CMK (cell line): ENCODE measurements around the gene TBCK.

Source experiments
- DNase-seq: peaks from one replicate; pipeline ENCODE4 v3.0.0-alpha.2; 2010; ENCODE audit warnings: low read depth

TBCK gene

GRCh38 chr4:106286611-106287010 lies 29.4 kb downstream of the TBCK start:
- DNase-seq, result no peak

GRCh38 chr4:106284227-106284626 lies 31.8 kb downstream of the TBCK start:
- DNase-seq, result no peak

- no peak for DNase-seq
These were observed 38.8 kb downstream of the TBCK start for GRCh38 chr4:106277140-106277675.

GRCh38 chr4:106273831-106274230 lies 42.2 kb downstream of the TBCK start:
- no peak for DNase-seq

GRCh38 chr4:106270736-106271135 lies 45.3 kb downstream of the TBCK start:
- no peak for DNase-seq

GRCh38 chr4:106269711-106270110 lies 46.3 kb downstream of the TBCK start:
- no peak for DNase-seq

GRCh38 chr4:106268786-106269185 lies 47.2 kb downstream of the TBCK start:
- DNase-seq, result no peak

DNA sequence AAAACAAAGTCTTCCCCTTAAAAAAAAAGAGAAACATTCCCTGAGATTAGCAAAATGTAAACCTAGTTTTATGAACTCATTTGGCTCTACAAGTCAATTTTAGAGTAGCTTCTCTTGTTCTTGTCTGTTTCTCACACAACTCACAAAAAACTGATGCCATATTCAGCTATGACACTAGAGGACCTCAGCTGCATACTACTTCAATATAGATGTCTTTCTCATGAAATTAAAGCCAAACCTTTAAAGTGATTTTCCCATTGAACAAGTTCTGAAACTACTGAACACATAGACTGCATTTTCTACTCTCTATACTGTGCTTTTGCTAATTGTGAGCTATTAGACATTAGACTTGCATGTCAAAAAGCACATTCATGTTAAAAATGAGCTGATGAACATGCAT lies 49.8 kb downstream of the TBCK start:
- peak; percentile 17 for DNase-seq

GRCh38 chr4:106264331-106264728 lies 51.7 kb downstream of the TBCK start:
- no peak for DNase-seq

DNA sequence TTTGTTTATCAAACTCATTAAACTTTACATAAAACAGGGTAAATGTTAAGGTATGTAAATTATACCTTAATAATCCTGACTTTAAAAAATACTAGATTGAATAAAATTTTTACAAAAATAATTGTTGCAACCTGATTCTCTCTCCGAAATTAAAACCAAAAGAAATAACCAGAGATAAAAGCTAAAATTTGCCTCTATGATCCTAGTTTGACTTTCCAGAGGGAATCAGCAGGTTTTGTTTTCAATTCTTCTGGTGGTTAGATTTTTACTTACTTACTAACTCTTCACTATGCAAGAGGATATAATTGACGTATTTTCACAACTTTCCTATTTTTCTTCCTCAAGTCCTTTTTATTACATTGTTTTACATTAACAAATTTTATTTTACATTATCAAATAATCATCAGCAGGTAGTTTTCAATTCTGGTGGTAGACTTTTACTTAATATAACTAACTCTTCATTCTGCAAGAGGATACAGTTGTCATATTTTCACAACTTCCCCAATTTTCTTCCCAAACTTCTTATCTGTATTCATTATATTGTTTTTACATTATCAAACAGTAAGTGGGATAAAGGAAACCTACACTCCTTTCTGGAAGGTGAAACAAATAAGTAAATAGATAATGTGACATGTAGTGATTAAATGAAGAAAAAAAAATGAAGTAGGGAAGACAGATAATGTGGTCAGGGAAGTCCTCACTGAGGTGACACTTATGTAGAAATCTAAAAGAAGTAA lies 52.2 kb downstream of the TBCK start:
- DNase-seq, result no peak

DNA sequence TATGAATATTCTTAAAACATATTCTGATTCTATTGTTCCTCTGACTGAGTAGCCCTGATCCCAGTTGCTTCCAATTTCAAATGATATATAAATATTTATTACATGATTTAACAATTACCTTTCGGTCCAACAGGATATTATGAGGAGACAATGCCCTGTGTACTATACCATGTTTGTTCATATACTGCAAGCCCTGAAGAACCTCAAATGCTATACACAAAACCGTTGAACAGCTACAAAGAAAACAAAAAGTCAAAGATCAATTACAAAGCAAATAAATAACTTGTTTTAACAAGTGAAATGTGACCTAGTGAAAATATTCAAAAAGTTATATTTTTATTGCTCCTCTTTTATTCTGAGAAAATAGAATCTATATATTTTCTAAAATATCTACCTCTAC lies 54.0 kb downstream of the TBCK start:
- DNase-seq, result no peak

DNA sequence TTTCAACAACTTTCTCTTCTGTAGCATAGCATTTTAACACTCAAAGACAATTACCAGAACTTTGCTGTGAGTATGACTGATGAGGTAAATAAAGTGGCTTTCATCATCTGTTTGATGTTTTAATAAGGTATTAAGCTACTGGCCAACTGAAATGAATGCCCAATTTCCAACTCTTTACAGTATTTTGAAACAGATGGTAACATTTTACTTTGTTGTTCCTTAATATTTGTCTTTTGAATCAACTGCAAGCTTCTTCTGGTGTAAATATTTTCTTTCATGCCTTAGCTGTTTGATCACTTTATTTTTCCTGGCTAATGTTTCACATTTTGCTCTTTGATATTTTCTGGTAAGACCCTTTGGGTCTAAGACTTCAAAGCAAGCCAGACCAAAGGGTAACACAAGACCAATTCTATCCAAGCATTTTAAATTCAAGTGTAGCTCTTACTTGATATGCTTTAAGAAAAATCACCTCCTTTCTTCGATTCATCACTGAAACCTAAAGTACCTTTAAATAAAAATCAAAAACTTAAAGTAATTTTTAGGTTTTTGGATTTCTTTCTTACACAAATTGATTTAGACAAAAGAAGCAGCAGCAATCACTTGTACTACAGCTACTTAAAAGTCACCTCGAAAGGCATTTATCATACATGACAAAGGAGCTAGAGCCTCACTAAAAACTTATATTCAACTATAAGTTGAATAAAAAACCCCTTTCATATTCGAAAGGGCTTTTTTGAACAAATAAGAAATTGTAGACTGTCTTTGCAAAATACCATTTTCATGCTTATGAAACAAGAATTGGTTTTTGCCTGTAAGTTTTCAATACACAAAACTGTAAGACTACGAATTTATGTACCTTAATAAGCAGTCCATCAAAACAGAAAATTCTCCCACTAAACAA lies 57.6 kb downstream of the TBCK start:
- no peak for DNase-seq

GRCh38 chr4:106256190-106256589 lies 59.8 kb downstream of the TBCK start:
- DNase-seq, result no peak

DNA sequence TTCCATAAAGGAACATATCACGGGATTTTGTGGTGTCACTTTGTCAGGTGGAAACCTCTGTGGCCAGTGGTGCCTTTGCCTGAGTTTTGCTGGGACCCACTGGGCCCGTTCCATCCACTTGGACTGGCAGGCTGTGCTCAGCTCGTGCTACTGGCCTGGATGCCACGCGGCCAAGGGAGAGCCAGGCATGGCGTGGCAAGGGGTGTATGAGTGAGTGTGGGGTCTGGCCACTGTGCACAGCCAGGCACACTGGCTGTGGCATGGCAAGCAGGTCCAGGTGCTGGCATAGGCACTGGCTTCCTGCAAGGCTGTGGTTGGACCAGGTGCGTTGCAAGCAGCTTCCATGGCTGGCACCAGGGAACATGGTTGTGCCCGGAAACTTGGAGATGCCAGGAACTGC lies 60.8 kb downstream of the TBCK start:
- no peak for DNase-seq

DNA sequence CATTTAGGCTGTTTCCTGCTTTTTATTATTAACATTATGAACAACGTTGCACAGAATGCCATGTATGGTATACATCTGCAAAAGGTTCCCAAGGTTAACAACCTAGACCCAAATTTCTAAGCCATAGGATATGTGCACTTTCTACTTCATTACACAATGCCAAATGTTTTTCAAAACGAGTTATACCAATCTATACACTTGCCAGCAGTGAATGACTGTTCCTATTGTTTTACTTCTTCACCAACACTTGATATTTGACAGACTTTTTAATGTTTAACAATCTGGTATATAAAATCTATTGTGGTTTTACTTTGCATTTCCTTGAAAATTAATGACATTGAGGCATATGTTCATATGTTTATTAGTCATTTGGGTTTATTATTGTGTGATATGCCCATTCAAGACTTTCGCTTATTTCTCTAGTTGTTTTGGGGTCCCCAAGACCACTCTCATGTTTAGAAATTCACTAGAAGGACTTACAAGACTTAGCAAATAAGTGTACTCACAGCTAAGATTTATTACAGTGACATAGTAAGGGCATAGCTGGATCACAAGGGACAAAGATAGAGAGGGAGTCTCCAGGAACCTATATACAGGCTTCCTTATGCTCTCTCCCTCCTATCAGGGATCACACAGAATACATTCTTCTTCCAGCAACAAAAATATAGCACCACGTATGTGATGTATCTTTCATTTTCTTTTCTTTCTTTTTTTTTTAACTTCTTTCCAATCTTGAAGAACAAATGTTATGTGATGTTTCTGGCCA lies 62.5 kb downstream of the TBCK start:
- no peak for DNase-seq

DNA sequence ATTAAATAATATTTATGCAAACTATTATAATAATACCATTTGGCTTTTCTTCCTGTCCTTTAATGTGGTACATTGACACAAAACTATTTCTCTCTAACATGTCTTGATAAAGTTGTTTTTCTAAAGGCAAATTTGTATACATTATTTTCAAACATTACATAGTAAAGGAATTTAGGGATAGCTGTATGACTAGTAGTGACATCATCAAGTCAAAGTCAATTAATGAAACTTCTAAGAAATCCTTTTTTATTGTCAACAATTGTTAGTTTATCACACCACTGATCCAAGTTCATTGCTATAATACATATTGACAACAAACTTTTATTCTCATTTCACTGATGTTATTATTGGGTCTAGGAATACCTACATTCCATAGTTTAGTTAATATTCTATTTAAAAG lies 68.4 kb downstream of the TBCK start:
- no peak for DNase-seq

DNA sequence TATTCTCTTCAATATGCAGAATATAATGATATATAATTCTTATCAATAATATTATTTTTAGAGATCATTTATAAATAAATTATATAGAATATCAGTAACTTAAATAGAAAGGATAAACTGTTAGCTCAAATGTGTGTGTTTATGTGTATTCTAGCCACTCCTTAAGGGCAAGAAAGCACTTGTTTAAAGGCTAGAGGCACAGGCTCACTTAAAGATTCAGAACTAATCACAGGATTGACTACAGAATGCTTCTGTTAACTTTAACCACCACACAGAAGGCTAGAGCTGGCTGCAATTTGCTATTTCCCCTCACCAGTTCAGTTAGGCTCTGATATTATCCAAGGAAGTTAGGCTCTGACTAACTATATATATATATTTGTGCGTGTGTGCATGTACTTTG lies 69.6 kb downstream of the TBCK start:
- DNase-seq, result no peak

GRCh38 chr4:106245176-106245575 lies 70.8 kb downstream of the TBCK start:
- DNase-seq, result no peak

- DNase-seq, result no peak
These were observed 75.3 kb downstream of the TBCK start for GRCh38 chr4:106240699-106241098.

DNA sequence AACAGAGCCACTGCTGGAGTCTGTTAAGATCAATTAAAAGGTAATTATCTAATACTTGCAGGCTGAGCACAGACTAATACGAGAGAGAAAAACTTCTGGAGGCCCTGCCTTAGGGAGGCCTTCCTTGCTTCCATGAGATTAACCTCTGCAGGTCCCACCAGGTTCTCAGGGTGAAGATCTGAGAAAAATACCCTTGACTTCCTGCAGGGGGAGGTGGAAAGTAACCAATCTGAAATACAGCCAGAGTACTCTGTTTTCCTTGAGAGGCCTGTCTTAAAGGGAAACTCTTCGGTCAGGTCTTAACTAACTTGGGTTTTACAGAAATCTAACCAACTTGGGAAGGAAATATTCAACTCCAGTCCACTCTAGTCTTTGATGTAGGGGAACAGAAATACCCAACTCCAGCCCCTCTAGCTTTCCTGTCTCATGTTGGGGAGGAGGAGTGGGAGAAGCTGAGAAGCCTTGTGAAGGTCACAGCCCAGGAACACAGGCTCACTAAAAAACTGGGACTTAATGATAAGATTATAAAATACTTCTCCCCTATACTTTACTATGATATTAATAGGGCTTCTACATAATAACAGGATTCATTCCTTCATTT lies 77.1 kb downstream of the TBCK start:
- DNase-seq, result peak; percentile 11

GRCh38 chr4:106231931-106232330 lies 84.1 kb downstream of the TBCK start:
- DNase-seq, result no peak

- no peak for DNase-seq
These were observed 93.5 kb downstream of the TBCK start for GRCh38 chr4:106222548-106222947.
